Spleen (tissue), 7 donors: Measurements from ENCODE around the gene YJU2.

Experiments
- CTCF ChIP-seq, 11 experiments: fragments of 200-600 bp in 7 of 11; fragments of 450-650 bp in 4 of 11; sonication (generic) in 4 of 11; IDR thresholded peaks in 8 of 11; conservative IDR thresholded peaks in 3 of 11; 1 replicate in 7 of 11; 2 replicates in 4 of 11; pipeline versions ENCODE4 v1.4.0 to v1.8.0; 2016 to 2021; ENCODE audit warnings: antibody characterized with exemption in 11 of 11, inconsistent platforms in 4 of 11, mild to moderate bottlenecking in 1 of 11
- POLR2A ChIP-seq, 3 donors: fragments of 450-650 bp; IDR thresholded peaks; one replicate each; pipeline ENCODE4 v1.5.1; 2017; ENCODE audit warnings: antibody characterized with exemption in 3 of 3, mild to moderate bottlenecking in 1 of 3
- POLR2AphosphoS5 ChIP-seq, 3 donors: sonication (generic); formaldehyde crosslinking; IDR thresholded peaks; one replicate each; pipeline ENCODE4 v1.5.1; 2017; ENCODE audit warnings: antibody characterized with exemption in 3 of 3
- donor health status: DM: no; HTN: no; CAD: no; lungs with moderate emphysema.
- donor health status: DM: no; HTN: no; CAD: no.
- donor health status: DM: no; HTN: no; CAD: no.

DNA sequence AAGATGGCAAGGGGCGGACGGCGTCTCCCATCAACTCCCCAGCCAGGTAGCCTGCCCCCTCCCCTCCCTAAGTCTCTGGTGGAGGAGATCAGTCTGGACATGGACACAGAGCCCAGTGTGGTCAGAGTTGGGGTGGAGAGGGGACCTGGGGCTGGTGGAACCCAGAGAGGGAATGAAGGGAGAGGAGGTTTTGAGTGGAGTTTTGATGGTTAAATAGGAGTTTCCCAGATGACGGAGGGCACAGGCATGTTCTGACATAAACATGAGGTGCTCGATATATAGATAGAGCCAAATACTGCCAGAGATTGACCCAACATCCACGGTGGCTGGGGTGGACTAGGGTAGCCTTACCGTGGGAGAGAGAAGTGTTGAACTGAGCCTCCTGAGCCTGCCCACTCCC is 71.6 kb downstream of the YJU2 start:
- TF ChIP-seq CTCF (IDR thresholded peaks at IDR 0.05 in 8 of 11, conservative IDR thresholded peaks at IDR 0.05 in 3 of 11) (no peak), POLR2A (IDR thresholded peaks at IDR 0.05) (no peak), POLR2AphosphoS5 (IDR thresholded peaks at IDR 0.05) (no peak)
